Measurements from ENCODE around the gene SCIN.
"Not testable (repeated sequence)": the region's sequence is repeated elsewhere in the genome, so short reads cannot be mapped to it uniquely, and the experiment has no call there.

Gene SCIN

GRCh38 chr7:12650080-12650479, 79.6 kb downstream of the SCIN start:
- no peak for DNase-seq

- no peak for DNase-seq
Observed at GRCh38 chr7:12653110-12653509, 82.6 kb downstream of the SCIN start.

GRCh38 chr7:12653518-12653917, 83.0 kb downstream of the SCIN start:
- no peak for DNase-seq

- DNase-seq, result no peak
Observed at GRCh38 chr7:12655161-12655560, 84.6 kb downstream of the SCIN start.

GRCh38 chr7:12660423-12660822, 89.9 kb downstream of the SCIN start:
- DNase-seq, result not testable (repeated sequence)

- DNase-seq, result not testable (repeated sequence)
Observed at GRCh38 chr7:12660986-12661385, 90.5 kb downstream of the SCIN start.

- no peak for DNase-seq
Observed at GRCh38 chr7:12661581-12661980, 91.1 kb downstream of the SCIN start.

GRCh38 chr7:12670000-12670729, 99.6 kb downstream of the SCIN start:
- no peak for DNase-seq

- DNase-seq, result no peak
Observed at GRCh38 chr7:12670743-12671520, 100.4 kb downstream of the SCIN start.

GRCh38 chr7:12673436-12673835, 102.9 kb downstream of the SCIN start:
- DNase-seq, result not testable (repeated sequence)

GRCh38 chr7:12674053-12674452, 103.5 kb downstream of the SCIN start:
- no peak for DNase-seq

GRCh38 chr7:12674861-12675260, 104.3 kb downstream of the SCIN start:
- peak; percentile 70 for DNase-seq

- peak; percentile 56 for DNase-seq
Observed at GRCh38 chr7:12683678-12684585, 113.4 kb downstream of the SCIN start.

GRCh38 chr7:12684733-12685132, 114.2 kb downstream of the SCIN start:
- DNase-seq, result no peak

- DNase-seq, result peak; percentile 65
Observed at GRCh38 chr7:12685550-12685949, 115.0 kb downstream of the SCIN start.

GRCh38 chr7:12686234-12686890, 115.8 kb downstream of the SCIN start:
- DNase-seq, result peak; percentile 95

- DNase-seq, result peak; percentile 99
Observed at GRCh38 chr7:12686891-12687717, 116.6 kb downstream of the SCIN start, which contains the start of gene ARL4A. TSS of gene ARL4A (plus strand) at chr7:12687633. CDS start at chr7:12688255, 622 bp downstream.

- DNase-seq, result no peak
Observed at GRCh38 chr7:12687718-12688171, 117.2 kb downstream of the SCIN start.

- not testable (repeated sequence) for DNase-seq
Observed at GRCh38 chr7:12688485-12689170, 118.1 kb downstream of the SCIN start.

GRCh38 chr7:12689451-12689850, 118.9 kb downstream of the SCIN start:
- no peak for DNase-seq

All from hematopoietic multipotent progenitor cell treated with erythropoietin and hydrocortisone succinate and interleukin-3 and kit ligand, for 8 days (in vitro differentiated cells).